GM20000 (cell line): ENCODE data around the gene MAG.

Experiments
- DNase-seq: peaks from one replicate; pipeline ENCODE4 v3.0.0; 2012; ENCODE audit warnings: low spot score
- TF ChIP-seq, protein P1 (sequence below): IDR thresholded peaks from 2 replicates; pipeline ENCODE4 v1.5.1; 2012; ENCODE audit warnings: mild to moderate bottlenecking, control low read depth; ENCODE audit errors: extremely low read depth, missing control alignments

The MAG gene

DNA sequence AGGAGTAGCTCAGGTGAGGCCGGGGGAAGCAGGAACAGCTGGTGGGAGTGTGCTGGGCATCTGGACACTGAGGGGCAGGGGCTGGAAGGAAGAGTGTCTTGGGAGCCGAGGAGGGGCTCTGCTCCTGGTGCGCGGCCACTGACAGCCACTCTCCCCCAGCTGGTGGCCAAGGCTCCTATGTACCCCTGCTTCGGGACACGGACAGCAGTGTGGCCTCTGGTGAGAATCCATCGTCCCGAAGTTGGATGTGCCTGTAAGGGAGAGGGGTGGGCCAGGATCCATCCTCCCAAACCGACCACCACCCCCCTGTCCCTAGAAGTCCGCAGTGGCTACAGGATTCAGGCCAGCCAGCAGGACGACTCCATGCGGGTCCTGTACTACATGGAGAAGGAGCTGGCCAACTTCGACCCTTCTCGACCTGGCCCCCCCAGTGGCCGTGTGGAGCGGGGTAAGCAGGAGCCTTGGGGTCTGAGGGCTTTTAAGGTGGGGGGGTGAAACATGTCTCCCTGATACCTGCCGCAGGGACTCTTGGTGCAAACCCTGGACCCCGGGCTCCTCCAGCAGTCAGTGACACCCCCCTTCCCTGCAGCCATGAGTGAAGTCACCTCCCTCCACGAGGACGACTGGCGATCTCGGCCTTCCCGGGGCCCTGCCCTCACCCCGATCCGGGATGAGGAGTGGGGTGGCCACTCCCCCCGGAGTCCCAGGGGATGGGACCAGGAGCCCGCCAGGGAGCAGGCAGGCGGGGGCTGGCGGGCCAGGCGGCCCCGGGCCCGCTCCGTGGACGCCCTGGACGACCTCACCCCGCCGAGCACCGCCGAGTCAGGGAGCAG lies 25.2 kb upstream of the MAG start:
- no peak for DNase-seq
- TF ChIP-seq, protein P1, sequence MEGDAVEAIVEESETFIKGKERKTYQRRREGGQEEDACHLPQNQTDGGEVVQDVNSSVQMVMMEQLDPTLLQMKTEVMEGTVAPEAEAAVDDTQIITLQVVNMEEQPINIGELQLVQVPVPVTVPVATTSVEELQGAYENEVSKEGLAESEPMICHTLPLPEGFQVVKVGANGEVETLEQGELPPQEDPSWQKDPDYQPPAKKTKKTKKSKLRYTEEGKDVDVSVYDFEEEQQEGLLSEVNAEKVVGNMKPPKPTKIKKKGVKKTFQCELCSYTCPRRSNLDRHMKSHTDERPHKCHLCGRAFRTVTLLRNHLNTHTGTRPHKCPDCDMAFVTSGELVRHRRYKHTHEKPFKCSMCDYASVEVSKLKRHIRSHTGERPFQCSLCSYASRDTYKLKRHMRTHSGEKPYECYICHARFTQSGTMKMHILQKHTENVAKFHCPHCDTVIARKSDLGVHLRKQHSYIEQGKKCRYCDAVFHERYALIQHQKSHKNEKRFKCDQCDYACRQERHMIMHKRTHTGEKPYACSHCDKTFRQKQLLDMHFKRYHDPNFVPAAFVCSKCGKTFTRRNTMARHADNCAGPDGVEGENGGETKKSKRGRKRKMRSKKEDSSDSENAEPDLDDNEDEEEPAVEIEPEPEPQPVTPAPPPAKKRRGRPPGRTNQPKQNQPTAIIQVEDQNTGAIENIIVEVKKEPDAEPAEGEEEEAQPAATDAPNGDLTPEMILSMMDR = no peak

DNA sequence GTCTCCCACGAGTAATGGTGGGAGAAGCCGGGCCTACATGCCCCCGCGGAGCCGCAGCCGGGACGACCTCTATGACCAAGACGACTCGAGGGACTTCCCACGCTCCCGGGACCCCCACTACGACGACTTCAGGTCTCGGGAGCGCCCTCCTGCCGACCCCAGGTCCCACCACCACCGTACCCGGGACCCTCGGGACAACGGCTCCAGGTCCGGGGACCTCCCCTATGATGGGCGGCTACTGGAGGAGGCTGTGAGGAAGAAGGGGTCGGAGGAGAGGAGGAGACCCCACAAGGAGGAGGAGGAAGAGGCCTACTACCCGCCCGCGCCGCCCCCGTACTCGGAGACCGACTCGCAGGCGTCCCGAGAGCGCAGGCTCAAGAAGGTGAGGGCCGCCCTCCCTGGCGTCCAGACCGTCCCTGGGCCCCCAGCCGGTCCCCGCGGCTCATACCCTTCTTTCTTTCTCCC lies 24.6 kb upstream of the MAG start:
- peak; percentile 67 for DNase-seq
- TF ChIP-seq, protein P1 = no peak

DNA sequence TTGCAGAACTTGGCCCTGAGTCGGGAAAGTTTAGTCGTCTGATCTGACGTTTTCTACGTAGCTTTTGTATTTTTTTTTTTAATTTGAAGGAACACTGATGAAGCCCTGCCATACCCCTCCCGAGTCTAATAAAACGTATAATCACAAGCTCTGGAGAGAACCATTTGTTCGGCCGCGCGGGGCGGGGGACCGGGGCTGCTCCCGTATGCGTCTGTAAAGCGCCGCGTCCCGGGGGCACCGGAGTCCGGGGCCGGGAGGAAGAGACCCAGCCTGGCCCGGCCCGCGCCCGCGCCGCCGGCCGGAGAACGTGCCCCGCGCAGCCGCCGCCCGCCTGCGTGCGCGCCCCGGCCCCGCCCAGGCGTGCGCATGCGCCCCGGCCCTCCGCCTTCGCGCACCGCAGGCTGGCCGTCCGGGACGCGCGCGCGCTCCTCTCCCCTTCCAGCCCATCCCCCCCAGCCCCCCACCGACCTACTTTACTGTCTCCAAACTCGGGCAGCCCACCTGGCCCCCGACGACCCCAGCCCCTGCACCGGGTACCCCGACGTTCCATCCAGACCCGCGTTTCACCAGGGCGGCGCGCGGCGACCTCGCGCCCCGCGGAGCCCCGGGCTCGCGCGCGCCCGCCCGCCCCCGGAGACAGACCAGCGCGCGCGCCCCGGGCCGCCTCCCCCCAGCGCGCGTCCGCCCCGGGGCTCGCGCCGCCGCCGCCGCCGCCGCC lies 24.0 kb upstream of the MAG start:
- TF ChIP-seq, protein P1 = no peak
- peak; percentile 99 for DNase-seq

DNA sequence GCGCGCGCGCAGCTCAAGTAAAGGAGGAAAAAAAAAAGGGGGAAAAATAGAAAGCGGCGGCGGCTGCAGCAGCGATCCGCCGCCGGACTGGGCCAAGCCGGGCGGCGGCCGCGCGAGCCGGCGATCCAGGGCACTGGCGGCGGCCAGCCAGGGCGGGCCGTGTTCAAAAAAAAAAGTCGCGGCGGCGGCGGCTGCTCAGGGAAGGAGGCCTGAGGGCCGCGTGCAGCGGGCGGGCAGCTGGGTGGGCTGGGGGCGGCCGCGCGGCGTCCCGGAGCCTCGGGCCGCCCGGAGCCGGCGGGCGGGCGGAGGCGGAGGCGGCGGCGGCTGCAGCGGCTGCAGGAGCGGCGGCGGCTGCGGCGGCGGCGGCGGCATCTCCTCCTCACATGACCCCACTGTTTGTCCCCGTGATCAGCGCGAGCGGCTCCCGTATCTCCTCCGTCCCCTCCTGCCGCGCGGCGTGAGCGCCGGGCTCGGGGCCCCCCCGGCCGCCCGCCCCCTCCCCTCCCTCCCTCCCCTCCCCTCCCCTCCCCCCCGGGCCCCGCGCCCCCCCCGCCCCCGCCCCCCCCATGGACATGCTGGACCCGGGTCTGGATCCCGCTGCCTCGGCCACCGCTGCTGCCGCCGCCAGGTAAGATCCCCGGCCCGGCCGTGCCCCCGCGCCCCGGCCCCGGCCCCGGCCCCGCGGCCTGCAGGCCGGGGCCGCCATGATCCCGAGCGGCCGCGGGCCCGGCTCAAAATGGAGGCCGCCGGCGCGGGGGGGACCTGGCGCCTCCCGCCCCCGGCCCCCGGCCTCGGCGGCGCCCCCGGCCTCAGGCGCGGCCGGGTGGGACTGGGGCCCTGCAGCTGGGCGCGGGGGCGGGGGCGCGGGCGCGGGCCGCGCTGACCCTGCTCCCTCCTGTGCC lies 23.2 kb upstream of the MAG start, which contains the start of gene USF2:
TSS of gene USF2 (plus strand) at position 427 of the 902 bp plus-strand sequence. CDS start at position 567, 140 bp downstream.
- peak; percentile 92 for DNase-seq
- TF ChIP-seq, protein P1 = no peak

DNA sequence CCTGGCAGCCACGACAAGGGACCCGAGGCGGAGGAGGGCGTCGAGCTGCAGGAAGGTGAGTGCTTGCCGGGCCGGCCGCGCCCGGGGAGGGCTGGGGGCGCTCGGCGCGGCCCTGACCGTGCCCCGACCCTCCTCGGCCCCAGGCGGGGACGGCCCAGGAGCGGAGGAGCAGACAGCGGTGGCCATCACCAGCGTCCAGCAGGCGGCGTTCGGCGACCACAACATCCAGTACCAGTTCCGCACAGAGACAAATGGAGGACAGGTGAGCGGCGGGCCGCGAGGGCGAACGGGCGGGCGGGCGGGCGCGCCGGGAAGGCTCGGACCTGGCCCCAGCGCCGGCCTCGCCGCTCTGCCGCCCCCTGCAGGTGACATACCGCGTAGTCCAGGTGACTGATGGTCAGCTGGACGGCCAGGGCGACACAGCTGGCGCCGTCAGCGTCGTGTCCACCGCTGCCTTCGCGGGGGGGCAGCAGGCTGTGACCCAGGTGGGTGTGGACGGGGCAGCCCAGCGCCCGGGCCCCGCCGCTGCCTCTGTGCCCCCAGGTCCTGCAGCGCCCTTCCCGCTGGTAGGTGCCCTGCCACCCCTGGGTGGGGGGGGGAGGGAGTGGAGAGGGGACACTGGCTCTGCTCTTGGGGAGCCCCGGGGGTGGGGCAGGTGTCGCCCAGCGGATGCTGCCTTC lies 22.4 kb upstream of the MAG start:
- peak; percentile 95 for DNase-seq
- TF ChIP-seq, protein P1 = peak; percentile 58

DNA sequence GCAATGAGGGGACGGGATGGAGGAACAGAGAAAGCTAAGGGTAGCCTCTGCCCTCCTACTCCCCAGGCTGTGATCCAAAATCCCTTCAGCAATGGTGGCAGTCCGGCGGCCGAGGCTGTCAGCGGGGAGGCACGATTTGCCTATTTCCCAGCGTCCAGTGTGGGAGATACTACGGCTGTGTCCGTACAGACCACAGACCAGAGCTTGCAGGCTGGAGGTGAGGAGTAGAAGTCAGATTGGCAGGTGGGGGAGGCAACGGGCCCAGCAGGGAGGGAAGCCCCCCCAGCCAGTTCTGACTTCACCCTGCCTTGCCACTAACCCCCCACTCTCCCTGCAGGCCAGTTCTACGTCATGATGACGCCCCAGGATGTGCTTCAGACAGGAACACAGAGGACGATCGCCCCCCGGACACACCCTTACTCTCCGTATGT lies 21.6 kb upstream of the MAG start:
- TF ChIP-seq, protein P1 = no peak

More for the DNA sequence above, 21.6 kb upstream of the MAG start:
- DNase-seq = no peak
